Erythroblast (primary cell): ENCODE measurements around the gene LTBP3.
A peak's percentile ranks its signal among the peaks of the same experiment; 100 is the strongest.

ENCODE experiments used
- GATA1 ChIP-seq: IDR thresholded peaks from 2 replicates; pipeline ENCODE4 v1.6.1; 2011; ENCODE audit warnings: low read depth, mild to moderate bottlenecking, control low read depth, low read length, moderate library complexity
- POLR2A ChIP-seq: IDR thresholded peaks from 2 replicates; pipeline ENCODE4 v1.6.1; 2011; ENCODE audit warnings: mild to moderate bottlenecking, low read length

- TF ChIP-seq POLR2A (peak; percentile 30), GATA1 (no peak)
Measured at GRCh38 chr11:65524741-65525545, 33.2 kb downstream of the LTBP3 start, which contains the start of gene SCYL1.
